ENCODE measurements around the gene DDB1. TPM values are rescaled to one million over a fixed set of nuclear protein-coding genes. Genes with fewer than 3 reads are reported as not detected.

DDB1 gene
- total RNA-seq, 1 donor from 2014 or later, result 326 TPM

- no peak for DNase-seq
These were observed 1.8 kb upstream of the DDB1 start for GRCh38 chr11:61334434-61335354.

GRCh38 chr11:61333550-61334433 is 887 bp upstream of the DDB1 start:
- no peak for DNase-seq

DNA sequence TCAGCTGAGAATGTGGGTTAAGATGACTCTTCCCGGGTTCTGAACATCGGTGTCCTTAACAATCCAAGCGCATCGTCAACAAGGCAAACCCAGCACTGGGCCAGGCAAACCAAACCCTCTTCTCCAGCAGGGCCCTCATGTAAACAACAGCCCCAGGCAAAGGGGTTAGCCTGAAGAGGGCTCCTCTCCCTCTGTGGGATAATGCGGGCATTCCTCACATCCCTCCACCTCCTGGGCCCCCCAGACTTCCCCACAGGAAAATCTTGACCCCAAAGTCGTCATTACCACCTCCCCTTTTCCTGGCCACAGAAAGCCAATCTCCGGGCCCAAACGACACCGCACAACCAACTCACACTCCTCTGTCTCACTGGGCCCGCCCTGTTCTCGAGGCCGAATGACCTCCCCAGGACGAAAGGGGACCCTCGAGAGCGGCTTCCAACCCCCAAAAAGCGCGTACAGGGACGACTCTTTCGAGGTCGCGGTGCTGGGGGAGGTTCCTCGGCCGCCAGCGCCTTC is 566 bp downstream of the DDB1 start:
- DNase-seq, result peak; percentile 23

DNA sequence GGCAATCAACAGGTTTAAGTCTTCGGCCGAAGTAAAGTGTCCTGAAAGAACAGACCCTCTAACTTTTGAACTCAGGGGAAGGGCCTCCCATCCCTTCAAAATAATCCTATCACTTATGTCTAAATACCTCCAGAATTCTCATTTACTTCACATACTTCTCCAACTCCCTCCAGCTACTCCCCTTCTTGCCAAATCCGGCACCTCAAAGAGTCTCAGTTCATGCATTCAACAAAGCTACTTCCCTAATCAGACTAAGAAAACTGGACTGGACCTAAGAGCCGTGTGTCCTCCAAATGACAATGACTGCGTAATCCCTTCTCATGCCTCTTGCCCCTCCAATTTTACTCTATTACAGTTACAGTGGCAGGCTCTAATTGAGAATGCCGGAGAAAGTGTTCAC is 1.3 kb downstream of the DDB1 start:
- DNase-seq, result no peak

DNA sequence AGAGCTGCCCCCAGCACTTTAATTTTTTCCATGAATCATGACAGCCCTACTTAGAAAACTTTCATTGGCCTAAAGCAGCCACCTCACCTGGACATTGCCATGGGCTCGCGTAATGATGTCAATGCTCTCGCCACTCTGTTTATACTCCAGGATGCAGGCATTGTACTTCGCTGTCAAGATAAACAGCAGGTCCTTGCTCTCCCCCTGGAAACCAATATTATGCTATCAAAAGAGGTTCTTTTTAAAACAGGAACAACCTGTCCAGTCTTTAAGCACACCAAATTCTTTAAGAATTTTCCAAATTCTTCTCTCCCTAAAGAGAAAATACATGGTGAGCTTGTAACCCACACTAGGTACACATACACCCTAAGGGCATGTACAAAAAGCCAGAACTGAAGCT is 3.0 kb downstream of the DDB1 start:
- DNase-seq, result no peak

DNA sequence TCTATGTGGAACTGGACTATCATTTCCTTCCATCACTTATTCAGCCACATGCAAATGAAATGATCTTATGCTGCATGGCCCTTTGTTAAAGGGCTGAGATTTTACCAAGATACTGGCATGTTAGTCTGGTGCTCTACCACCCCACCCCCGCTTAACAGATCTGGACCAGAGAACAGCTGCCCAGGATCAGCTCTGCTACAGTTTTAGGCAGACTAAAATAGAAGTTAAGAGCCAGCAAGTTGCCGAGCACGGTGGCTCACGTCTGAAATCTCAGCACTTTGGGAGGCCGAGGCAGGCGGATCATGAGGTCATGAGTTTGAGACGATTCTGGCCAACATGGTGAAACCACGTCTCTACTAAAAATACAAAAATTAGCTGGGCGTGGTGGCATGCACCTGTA is 4.6 kb downstream of the DDB1 start:
- DNase-seq, result peak; percentile 52

DNA sequence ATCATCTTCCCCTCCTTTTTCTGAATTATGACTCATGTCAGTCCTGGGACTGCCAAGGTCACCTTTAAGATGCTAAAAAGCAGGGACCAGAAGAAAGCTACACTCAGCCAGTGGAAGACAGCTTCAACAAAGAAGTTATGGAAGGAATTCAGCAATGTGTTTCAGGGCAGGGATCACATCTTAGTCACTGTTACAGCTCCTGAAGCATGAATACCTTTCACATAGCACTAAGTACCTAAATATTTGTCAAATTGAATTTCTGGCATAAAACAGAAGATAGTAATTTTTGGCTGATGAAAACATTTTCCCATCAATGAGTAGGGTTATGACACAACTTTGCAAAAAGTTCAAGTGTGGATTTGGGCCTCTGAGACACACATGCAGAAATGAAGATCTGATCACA is 5.2 kb downstream of the DDB1 start:
- no peak for DNase-seq

DNA sequence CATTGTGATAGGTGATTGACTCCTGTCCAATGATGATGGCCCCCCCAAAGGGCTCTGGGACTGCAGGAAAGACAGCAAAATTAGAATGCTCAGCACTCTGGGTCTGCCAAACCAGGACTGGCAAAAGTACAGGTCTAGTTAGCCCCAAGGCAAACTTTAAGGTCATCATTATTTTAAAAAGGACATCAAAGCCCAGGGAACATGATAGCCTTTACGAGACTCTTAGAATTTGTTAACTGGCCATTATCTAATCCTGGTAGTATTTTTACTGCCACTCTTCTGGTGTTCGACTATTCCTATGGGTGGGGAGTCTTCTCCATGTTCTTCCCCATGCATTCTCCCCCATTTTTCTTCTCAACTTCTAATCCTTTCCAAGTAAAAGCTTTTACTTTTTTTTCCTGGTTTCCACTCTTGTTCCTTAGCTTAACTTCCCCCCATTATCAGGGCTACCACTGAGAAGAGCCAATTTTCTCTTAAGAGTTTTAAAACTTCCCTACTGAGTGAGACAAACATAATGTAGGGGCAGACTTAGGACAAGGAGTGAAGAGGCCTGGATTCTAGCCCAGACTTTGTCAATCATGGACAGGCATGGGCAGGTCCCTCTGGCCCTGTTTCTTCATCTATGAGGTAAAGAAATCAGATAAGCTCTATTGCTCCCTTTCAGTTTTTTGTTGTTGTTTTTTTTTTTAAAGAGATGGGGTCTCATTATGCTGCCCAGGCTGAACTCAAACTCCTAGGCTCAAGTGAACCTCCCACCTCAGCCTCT is 7.1 kb downstream of the DDB1 start:
- no peak for DNase-seq

DNA sequence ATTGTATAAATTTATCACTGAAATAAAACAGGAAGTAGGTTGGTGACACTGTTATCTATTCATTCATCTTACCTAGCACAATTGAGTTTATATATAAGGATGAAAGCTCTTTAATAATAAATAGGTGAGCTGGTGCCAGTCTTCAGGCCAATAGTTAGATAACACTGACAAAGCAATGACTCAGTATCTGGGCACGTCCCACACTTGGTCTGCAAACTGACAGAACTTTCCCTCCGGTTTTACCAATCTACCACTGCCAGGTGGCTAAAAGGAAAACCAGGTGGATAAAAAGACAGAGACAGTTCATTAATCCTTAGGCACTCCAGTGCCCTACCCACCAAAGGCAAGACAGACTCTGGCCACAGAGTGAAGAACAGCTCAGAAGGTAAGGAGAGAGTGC is 17.6 kb downstream of the DDB1 start:
- DNase-seq, result no peak

DNA sequence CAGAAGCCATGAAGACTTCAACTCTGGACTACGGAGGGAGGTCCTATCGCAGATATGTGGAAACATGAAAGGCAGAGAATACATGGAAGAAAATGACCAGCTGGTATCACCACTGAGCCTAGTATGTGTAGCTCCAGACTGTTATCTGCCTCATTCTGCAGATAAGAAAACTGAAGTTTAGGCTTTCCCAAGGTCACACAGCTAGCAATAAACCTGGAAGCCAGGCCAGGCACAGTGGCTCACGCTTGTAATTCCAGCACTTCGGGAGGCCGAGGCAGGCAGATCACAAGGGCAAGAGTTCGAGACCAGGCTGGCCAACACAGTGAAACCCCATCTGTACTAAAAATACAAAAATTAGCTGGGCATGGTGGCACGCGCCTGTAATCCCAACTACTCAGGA is 22.2 kb downstream of the DDB1 start:
- DNase-seq, result no peak

DNA sequence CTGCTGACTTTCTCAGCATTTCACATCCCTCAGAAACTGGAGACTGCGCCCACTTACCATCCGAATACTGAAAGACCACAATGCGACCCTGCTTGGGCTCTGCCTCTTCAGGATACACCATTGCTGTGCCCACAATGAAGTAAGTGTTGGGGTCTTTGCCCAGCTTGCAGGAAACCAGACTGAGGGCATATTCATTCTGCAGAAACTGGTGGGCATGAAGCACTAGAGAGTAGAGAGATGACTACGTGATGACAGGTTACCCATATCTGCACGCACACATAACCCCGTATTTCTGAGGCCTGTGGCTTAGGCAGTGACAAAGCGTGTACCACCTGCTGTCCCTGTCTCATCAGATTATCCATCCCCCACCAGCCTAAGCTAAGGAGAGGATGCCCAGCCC is 23.2 kb downstream of the DDB1 start:
- DNase-seq, result no peak

GRCh38 chr11:61309141-61309540 is 23.8 kb downstream of the DDB1 start:
- no peak for DNase-seq

DNA sequence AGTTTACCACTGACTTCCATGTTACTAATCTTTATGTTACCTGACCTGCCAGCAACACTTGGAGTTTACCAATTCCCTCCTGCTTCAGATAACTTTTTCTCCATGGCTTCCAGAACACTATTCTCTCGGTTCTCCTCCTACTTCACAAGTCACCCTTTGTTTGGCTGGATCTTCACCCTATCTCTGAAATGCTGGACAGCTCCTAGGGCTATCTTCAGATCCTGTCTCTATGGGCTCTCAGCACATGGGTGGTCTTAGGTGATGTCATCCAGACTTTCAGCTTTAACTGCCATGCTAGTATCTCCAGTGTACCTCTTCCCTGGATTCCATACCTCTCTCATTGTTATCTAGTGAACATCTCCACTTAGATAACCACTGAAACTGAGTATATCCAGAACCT is 25.6 kb downstream of the DDB1 start:
- DNase-seq, result no peak

GRCh38 chr11:61306221-61306620 is 26.7 kb downstream of the DDB1 start:
- no peak for DNase-seq

GRCh38 chr11:61305417-61305816 is 27.5 kb downstream of the DDB1 start:
- DNase-seq, result no peak

DNA sequence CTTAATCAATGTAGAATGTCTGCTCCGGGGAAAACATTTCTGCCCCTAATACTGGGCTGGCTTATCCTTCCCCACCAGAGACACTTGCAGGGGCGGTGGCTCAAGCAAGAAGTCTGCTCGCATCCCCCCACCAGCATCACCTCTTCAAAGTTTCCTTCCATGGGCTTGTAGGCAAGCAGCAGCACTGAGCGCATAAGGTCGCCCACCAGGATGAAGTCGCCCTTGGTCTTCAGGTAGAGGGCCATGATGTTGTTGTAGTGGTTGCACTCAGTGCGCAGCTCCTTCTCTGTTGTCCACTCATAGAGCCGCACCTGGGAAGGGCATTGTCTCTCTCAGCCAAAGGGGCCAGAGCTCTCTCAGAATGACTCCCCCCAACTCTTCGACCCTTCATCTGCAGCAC is 29.2 kb downstream of the DDB1 start:
- DNase-seq, result no peak

DNA sequence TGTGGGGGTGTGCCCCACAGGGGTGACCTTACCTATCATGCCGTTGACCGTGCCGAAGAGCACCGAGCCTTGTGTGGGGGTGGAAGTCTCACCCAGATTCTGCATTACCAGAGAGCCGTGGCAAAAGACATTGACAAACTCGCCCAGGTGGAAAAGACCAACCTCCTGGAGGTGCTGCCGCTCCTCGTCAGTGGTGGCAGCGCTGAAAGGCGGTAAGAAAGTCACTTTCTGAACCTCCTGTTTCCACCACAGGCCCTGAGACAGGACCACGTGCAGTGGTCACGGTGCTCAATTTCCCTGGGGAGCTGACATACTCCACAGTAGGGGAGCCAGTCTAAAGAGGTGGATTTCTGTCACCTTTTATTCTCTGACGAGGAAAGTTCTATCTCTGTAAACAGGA is 30.4 kb downstream of the DDB1 start:
- no peak for DNase-seq

DNA sequence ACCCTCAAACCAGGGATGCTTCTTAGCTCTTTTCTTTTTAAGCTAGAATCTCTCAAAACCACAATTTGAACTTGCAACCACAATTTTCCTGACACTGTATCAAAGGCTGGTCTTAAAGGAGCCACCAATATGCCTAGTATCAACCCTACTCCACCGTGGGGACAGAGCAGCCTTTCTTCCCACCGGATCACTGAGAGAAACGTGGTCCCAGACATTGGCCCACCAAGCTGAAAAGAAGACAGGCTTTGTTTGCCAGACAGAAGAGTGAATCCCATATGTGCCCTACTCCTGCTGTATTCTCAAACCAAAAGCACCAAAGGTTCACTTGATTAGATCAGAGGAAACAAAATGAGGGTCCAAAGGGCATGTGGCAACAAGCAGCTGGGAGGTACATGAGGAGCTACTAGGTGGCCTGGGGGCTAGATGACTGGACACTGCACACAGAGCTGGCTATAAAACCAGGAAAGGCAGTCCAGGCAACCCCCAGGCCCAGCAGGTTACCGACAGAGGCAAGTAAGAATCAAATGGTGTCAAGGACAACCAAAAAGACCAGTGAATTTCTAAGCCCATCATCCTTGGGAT is 34.2 kb downstream of the DDB1 start:
- no peak for DNase-seq

DNA sequence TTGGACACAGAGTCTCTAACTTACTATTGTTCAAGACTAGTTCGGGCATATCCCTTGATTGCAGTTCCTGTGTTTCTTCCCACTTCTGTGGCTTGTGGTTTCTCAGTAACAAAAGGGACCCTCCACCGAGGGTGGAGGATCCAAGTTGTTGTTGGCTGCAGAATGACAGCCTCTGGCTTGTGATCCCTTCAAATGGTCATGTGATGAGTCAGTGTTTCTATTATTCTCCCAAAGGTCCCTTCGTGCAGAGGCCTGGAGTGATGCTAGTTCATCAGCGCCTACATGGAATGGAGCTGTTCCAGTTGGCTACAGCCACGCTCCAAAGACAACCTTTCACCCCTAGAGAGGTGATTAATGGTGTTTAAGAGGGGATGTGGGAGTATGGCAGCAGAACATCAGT is 35.2 kb downstream of the DDB1 start:
- DNase-seq, result peak; percentile 57

- no peak for DNase-seq
These were observed 35.6 kb downstream of the DDB1 start for GRCh38 chr11:61297341-61297740.

- peak; percentile 48 for DNase-seq
These were observed 37.3 kb downstream of the DDB1 start for GRCh38 chr11:61295596-61295926.
